ENCODE measurements around the gene LMOD2. TPM values are rescaled to one million over a fixed set of nuclear protein-coding genes. Genes with fewer than 3 reads are reported as not detected.

Gene LMOD2
- total and polyA plus RNA-seq, 9 of the 15 experiments (the other 6 are each of a cell fraction or from before 2014, with no cell fraction given): 0.04 TPM; not detected in 8

- TF ChIP-seq PHF21A (IDR thresholded peaks at IDR 0.05; ENCODE audit: borderline replicate concordance, low read depth): no peak
- TF ChIP-seq ILF3 (IDR thresholded peaks at IDR 0.05; ENCODE audit: borderline replicate concordance): no peak
- TF ChIP-seq ZNF639 (CRISPR knock-in tag; conservative IDR thresholded peaks at IDR 0.05 in 1 of 2, IDR thresholded peaks at IDR 0.05 in 1 of 2): no peak
- TF ChIP-seq FOXA3 (CRISPR knock-in tag; conservative IDR thresholded peaks at IDR 0.05 in 1 of 2, IDR thresholded peaks at IDR 0.05 in 1 of 2): no peak
- 0 out of 2 replicates have a peak, but pooled peaks have one; percentile 31 for TF ChIP-seq SMARCA4 (IDR thresholded peaks at IDR 0.05)
- TF ChIP-seq ARID1B (IDR thresholded peaks at IDR 0.05): 0 out of 2 replicates have a peak, but pooled peaks have one; percentile 30
- no peak for TF ChIP-seq ZBTB8A (IDR thresholded peaks at IDR 0.05; ENCODE audit: partially characterized antibody)
- TF ChIP-seq TRIM28 (IDR thresholded peaks at IDR 0.05): no peak
- TF ChIP-seq THRAP3 (IDR thresholded peaks at IDR 0.05; ENCODE audit: borderline replicate concordance): no peak
- no peak for TF ChIP-seq ZNF224 (CRISPR knock-in tag; IDR thresholded peaks at IDR 0.05)
- TF ChIP-seq BCL6 (CRISPR knock-in tag; IDR thresholded peaks at IDR 0.05): no peak
- no peak for TF ChIP-seq SRSF9 (IDR thresholded peaks at IDR 0.05; ENCODE audit: borderline replicate concordance, low read depth, low read length)
- no peak for TF ChIP-seq MEIS2 (IDR thresholded peaks at IDR 0.05; ENCODE audit: partially characterized antibody)
- TF ChIP-seq PHB2 (IDR thresholded peaks at IDR 0.05; ENCODE audit: low read depth): no peak
- TF ChIP-seq C11orf30 (IDR thresholded peaks at IDR 0.05; ENCODE audit: low read depth): no peak
- TF ChIP-seq ZNF589 (CRISPR knock-in tag; IDR thresholded peaks at IDR 0.05; ENCODE audit: low read depth): 0 out of 2 replicates have a peak, but pooled peaks have one; percentile 30
- no peak for TF ChIP-seq HLTF (IDR thresholded peaks at IDR 0.05)
- TF ChIP-seq ZBTB17 (CRISPR knock-in tag; IDR thresholded peaks at IDR 0.05): no peak
- TF ChIP-seq MEF2A (IDR thresholded peaks at IDR 0.05; ENCODE audit: control insufficient read depth, low read depth, low read length): no peak
- no peak for TF ChIP-seq ELK1 (CRISPR knock-in tag; IDR thresholded peaks at IDR 0.05)
- TF ChIP-seq CBX3 (IDR thresholded peaks at IDR 0.05; ENCODE audit: borderline replicate concordance in 1 of 2, low read length in 2 of 2): no peak
- TF ChIP-seq SMARCE1 (IDR thresholded peaks at IDR 0.05): no peak
- TF ChIP-seq ZNF184 (CRISPR knock-in tag; IDR thresholded peaks at IDR 0.05): no peak
- TF ChIP-seq FIP1L1 (IDR thresholded peaks at IDR 0.05; ENCODE audit: low read depth, low read length, poor library complexity, severe bottlenecking): no peak
- TF ChIP-seq ZNF274 (IDR thresholded peaks at IDR 0.05; ENCODE audit: borderline replicate concordance, low read depth, low read length): no peak
- TF ChIP-seq HMBOX1 (IDR thresholded peaks at IDR 0.05): peak; percentile 66
- TF ChIP-seq NCOA2 (IDR thresholded peaks at IDR 0.05; ENCODE audit: partially characterized antibody in 2 of 2): no peak
- TF ChIP-seq, protein P1, sequence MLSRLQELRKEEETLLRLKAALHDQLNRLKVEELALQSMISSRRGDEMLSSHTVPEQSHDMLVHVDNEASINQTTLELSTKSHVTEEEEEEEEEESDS (CRISPR knock-in tag; IDR thresholded peaks at IDR 0.05): no peak
Measured at GRCh38 chr7:123709525-123709924, 53.9 kb downstream of the LMOD2 start (continued).
